Cardiac atrium fibroblast (primary cell): Measurements from ENCODE around the gene VGLL4. TPM values are rescaled to one million over a fixed set of nuclear protein-coding genes. Genes with fewer than 3 reads are reported as not detected.

Experiments used
- total RNA-seq: library from RNA; depleted of rRNA; stranded (reverse); fragments of >200 nt; gene quantifications from 2 replicates; pipeline ENCODE4 v1.2.3, GENCODE V29; 2015

Gene VGLL4, protein sequence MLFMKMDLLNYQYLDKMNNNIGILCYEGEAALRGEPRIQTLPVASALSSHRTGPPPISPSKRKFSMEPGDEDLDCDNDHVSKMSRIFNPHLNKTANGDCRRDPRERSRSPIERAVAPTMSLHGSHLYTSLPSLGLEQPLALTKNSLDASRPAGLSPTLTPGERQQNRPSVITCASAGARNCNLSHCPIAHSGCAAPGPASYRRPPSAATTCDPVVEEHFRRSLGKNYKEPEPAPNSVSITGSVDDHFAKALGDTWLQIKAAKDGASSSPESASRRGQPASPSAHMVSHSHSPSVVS
- 34.8 and 37.4 TPM in 2 replicates for total RNA-seq

GRCh38 chr3:11643605-11644087, at the start of gene VGLL4:
TSS of gene VGLL4 (minus strand) at chr3:11643915. CDS start at chr3:11643518, 397 bp downstream.

Other genes starting within 250 kb of the VGLL4 start
- 0.90 and 11.0 TPM in 2 replicates for gene TAMM41, start 203.0 kb upstream of the VGLL4 start, total RNA-seq